HL-60 (cell line): Measurements from ENCODE around the gene RPL12.
"Not testable (repeated sequence)": the region's sequence is repeated elsewhere in the genome, so short reads cannot be mapped to it uniquely, and the experiment has no call there.

Experiments
- DNase-seq, 2 experiments: peaks; one replicate each; pipeline ENCODE4 v3.0.0-alpha.2; 2010 to 2020; ENCODE audit warnings: low read depth in 1 of 2, low spot score in 1 of 2
- H3K27ac ChIP-seq: fragments of 250-450 bp; sonication (Bioruptor Pico); replicated peaks from 2 replicates; pipeline ENCODE4 v1.5.1; 2020; ENCODE audit warnings: mild to moderate bottlenecking, moderate library complexity
- H3K27me3 ChIP-seq: fragments of 250-450 bp; sonication (Bioruptor Pico); 2 replicates; pipeline ENCODE4 v1.5.1; 2021; ENCODE audit warnings: mild to moderate bottlenecking, moderate library complexity; ENCODE audit not compliant: insufficient read depth, poor library complexity, severe bottlenecking
- H3K4me3 ChIP-seq: replicated peaks from 2 replicates; pipeline ENCODE4 v1.5.1; 2011; ENCODE audit warnings: mild to moderate bottlenecking, control low read depth, low read length; ENCODE audit not compliant: insufficient read depth
- CTCF ChIP-seq: IDR thresholded peaks from one replicate; pipeline ENCODE4 v1.5.1; 2011; ENCODE audit warnings: low read length, control low read depth, inconsistent platforms; ENCODE audit not compliant: insufficient read depth
- GABPA ChIP-seq: IDR thresholded peaks from 2 replicates; pipeline ENCODE4 v1.6.1; 2012; ENCODE audit warnings: low read depth
- POLR2AphosphoS5 ChIP-seq: IDR thresholded peaks from 2 replicates; pipeline ENCODE4 v1.6.1; 2012; ENCODE audit warnings: low read depth
- SPI1 ChIP-seq: IDR thresholded peaks from 2 replicates; pipeline ENCODE4 v1.6.1; 2012; ENCODE audit warnings: low read depth, mild to moderate bottlenecking, borderline replicate concordance
- TF ChIP-seq, protein P1 (sequence below): IDR thresholded peaks from 2 replicates; pipeline ENCODE4 v1.6.1; 2012; ENCODE audit warnings: low read depth; ENCODE audit not compliant: insufficient replicate concordance

RPL12 gene

GRCh38 chr9:127473501-127473900 is 22.3 kb upstream of the RPL12 start:
- H3K27me3 ChIP-seq = no peaks in the 10 kb centered on the region
- no peak for TF ChIP-seq POLR2AphosphoS5
- TF ChIP-seq, protein P1, sequence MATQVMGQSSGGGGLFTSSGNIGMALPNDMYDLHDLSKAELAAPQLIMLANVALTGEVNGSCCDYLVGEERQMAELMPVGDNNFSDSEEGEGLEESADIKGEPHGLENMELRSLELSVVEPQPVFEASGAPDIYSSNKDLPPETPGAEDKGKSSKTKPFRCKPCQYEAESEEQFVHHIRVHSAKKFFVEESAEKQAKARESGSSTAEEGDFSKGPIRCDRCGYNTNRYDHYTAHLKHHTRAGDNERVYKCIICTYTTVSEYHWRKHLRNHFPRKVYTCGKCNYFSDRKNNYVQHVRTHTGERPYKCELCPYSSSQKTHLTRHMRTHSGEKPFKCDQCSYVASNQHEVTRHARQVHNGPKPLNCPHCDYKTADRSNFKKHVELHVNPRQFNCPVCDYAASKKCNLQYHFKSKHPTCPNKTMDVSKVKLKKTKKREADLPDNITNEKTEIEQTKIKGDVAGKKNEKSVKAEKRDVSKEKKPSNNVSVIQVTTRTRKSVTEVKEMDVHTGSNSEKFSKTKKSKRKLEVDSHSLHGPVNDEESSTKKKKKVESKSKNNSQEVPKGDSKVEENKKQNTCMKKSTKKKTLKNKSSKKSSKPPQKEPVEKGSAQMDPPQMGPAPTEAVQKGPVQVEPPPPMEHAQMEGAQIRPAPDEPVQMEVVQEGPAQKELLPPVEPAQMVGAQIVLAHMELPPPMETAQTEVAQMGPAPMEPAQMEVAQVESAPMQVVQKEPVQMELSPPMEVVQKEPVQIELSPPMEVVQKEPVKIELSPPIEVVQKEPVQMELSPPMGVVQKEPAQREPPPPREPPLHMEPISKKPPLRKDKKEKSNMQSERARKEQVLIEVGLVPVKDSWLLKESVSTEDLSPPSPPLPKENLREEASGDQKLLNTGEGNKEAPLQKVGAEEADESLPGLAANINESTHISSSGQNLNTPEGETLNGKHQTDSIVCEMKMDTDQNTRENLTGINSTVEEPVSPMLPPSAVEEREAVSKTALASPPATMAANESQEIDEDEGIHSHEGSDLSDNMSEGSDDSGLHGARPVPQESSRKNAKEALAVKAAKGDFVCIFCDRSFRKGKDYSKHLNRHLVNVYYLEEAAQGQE = no peak
- no peak for TF ChIP-seq SPI1
- no peak for TF ChIP-seq GABPA
- H3K27ac ChIP-seq = no peak overlapping the region
- H3K4me3 ChIP-seq = no peak overlapping the region
- no peak for DNase-seq

- TF ChIP-seq GABPA = no peak
- TF ChIP-seq SPI1 = no peak
- TF ChIP-seq, protein P1 = no peak
- TF ChIP-seq POLR2AphosphoS5 = no peak
- no peak for TF ChIP-seq CTCF
- no peak for DNase-seq
- Histone ChIP-seq H3K27ac (no peak overlapping the region), H3K27me3 (no peaks in the 10 kb centered on the region), H3K4me3 (no peak overlapping the region)
Observed at GRCh38 chr9:127470662-127471061, 19.5 kb upstream of the RPL12 start.

GRCh38 chr9:127467621-127468020 is 16.4 kb upstream of the RPL12 start:
- no peak overlapping the region for H3K27ac ChIP-seq
- H3K27me3 ChIP-seq = no peaks in the 10 kb centered on the region
- TF ChIP-seq GABPA (no peak), POLR2AphosphoS5 (no peak), CTCF (no peak), SPI1 (no peak)
- TF ChIP-seq, protein P1 = no peak
- DNase-seq = no peak
- H3K4me3 ChIP-seq = no peak overlapping the region

DNA sequence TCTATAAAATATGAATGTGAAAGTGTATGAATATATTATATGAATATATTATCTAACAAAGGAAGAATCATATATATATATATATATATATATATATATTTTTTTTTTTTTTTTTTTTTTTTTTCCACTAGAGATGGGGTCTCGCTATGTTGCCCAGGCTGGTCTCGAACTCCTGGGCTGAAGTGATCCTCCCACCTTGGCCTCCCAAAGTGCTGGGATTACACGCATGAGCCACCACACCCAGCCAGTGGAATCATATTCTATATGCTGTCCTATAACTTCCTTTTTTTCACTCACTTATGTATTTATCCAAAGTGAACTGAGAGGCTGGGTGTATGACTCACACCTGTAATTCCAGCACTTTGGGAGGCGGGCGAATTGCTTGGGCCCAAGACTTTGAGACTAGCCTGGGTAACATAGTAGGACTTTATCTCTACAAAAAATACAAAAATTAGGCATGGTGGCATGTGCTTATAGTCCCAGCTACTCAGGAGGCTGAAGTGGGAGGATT is 15.3 kb upstream of the RPL12 start:
- not testable (repeated sequence) for H3K27me3 ChIP-seq, H3K4me3 ChIP-seq, H3K27ac ChIP-seq, DNase-seq
